Dermis blood vessel endothelial cell (primary cell): ENCODE results near the gene GABPB1. TPM values are rescaled to one million over a fixed set of nuclear protein-coding genes. Genes with fewer than 3 reads are reported as not detected.

Experiments used
- DNase-seq: peaks from one replicate; pipeline ENCODE4 v3.0.0; 2010
- total RNA-seq: library from RNA; depleted of rRNA; stranded (reverse); fragments of >200 nt; gene quantifications from 2 replicates; pipeline ENCODE4 v1.2.3, GENCODE V29; 2014

GABPB1 gene
- total RNA-seq, 1 donor from 2014 or later = 113 TPM

GRCh38 chr15:50236433-50236832 is 118.6 kb downstream of the GABPB1 start:
- no peak for DNase-seq

- no peak for DNase-seq
Observed at GRCh38 chr15:50235794-50236193, 119.2 kb downstream of the GABPB1 start.

GRCh38 chr15:50234764-50235163 is 120.2 kb downstream of the GABPB1 start:
- DNase-seq = no peak

GRCh38 chr15:50233192-50233736 is 121.7 kb downstream of the GABPB1 start:
- DNase-seq = no peak

- DNase-seq = no peak
Observed at GRCh38 chr15:50232791-50233190, 122.2 kb downstream of the GABPB1 start.

GRCh38 chr15:50231761-50232160 is 123.2 kb downstream of the GABPB1 start:
- DNase-seq = no peak

GRCh38 chr15:50229336-50229735 is 125.7 kb downstream of the GABPB1 start:
- no peak for DNase-seq

- DNase-seq = no peak
Observed at GRCh38 chr15:50228866-50229265, 126.1 kb downstream of the GABPB1 start.

GRCh38 chr15:50227076-50227475 is 127.9 kb downstream of the GABPB1 start:
- no peak for DNase-seq

GRCh38 chr15:50225938-50226337 is 129.1 kb downstream of the GABPB1 start:
- no peak for DNase-seq

Other genes starting within 250 kb of the GABPB1 start
- 0.98 and 1.7 TPM in 2 replicates for gene ATP8B4, start 236.0 kb downstream of the GABPB1 start, total RNA-seq
- gene SLC27A2, start 173.0 kb downstream of the GABPB1 start, total RNA-seq = 5.1 and 7.1 TPM in 2 replicates
- gene HDC, start 89.5 kb downstream of the GABPB1 start, total RNA-seq = not detected in 2 replicates
- gene USP8, start 69.2 kb upstream of the GABPB1 start, total RNA-seq = 51.6 and 80.5 TPM in 2 replicates
- gene USP50, start 191.5 kb upstream of the GABPB1 start, total RNA-seq = 0.19 TPM in 1 of 2 replicates, not detected in the other